Measurements from ENCODE around the gene STPG2.
A peak's percentile ranks its signal among the peaks of the same experiment; 100 is the strongest.

The STPG2 gene

GRCh38 chr4:98143001-98143899, at the start of gene STPG2:
TSS of gene STPG2 (minus strand) at chr4:98143476.
- peak; percentile 91 for DNase-seq

- DNase-seq, result no peak
Measured at GRCh38 chr4:98185279-98185678, 42.0 kb upstream of the STPG2 start.

- no peak for DNase-seq
Measured at GRCh38 chr4:98181809-98182208, 38.5 kb upstream of the STPG2 start.

GRCh38 chr4:98179951-98180350, 36.7 kb upstream of the STPG2 start:
- no peak for DNase-seq

GRCh38 chr4:98176531-98176930, 33.3 kb upstream of the STPG2 start:
- DNase-seq, result no peak

GRCh38 chr4:98170035-98170434, 26.8 kb upstream of the STPG2 start:
- no peak for DNase-seq

GRCh38 chr4:98166731-98167041, 23.4 kb upstream of the STPG2 start:
- DNase-seq, result no peak

GRCh38 chr4:98166025-98166730, 22.9 kb upstream of the STPG2 start:
- DNase-seq, result no peak

- DNase-seq, result no peak
Measured at GRCh38 chr4:98162696-98163095, 19.4 kb upstream of the STPG2 start.

GRCh38 chr4:98151145-98151924, 8.1 kb upstream of the STPG2 start:
- DNase-seq, result no peak

- DNase-seq, result peak; percentile 14
Measured at GRCh38 chr4:98150092-98150761, 7.0 kb upstream of the STPG2 start.

- no peak for DNase-seq
Measured at GRCh38 chr4:98148856-98149255, 5.6 kb upstream of the STPG2 start.

GRCh38 chr4:98126141-98126540, 17.1 kb downstream of the STPG2 start:
- no peak for DNase-seq

- no peak for DNase-seq
Measured at GRCh38 chr4:98125585-98125984, 17.7 kb downstream of the STPG2 start.

GRCh38 chr4:98117363-98117762, 25.9 kb downstream of the STPG2 start:
- no peak for DNase-seq

- peak; percentile 26 for DNase-seq
Measured at GRCh38 chr4:98113012-98113411, 30.3 kb downstream of the STPG2 start.

- no peak for DNase-seq
Measured at GRCh38 chr4:98110929-98111328, 32.3 kb downstream of the STPG2 start.

GRCh38 chr4:98110214-98110613, 33.1 kb downstream of the STPG2 start:
- no peak for DNase-seq

GRCh38 chr4:98102660-98103059, 40.6 kb downstream of the STPG2 start:
- DNase-seq, result no peak

GRCh38 chr4:98101988-98102387, 41.3 kb downstream of the STPG2 start:
- no peak for DNase-seq

GRCh38 chr4:98098764-98099163, 44.5 kb downstream of the STPG2 start:
- no peak for DNase-seq

- no peak for DNase-seq
Measured at GRCh38 chr4:98094118-98094517, 49.2 kb downstream of the STPG2 start.

- DNase-seq, result no peak
Measured at GRCh38 chr4:98093662-98094061, 49.6 kb downstream of the STPG2 start.

Measured in fibroblast of upper back skin (primary cell).